GM18909 (cell line): ENCODE results near the gene SELENOO.

Experiments
- ATAC-seq: cut with Tn5 transposase; IDR thresholded peaks from one replicate; pipeline ENCODE4 v1.9.1; 2021; ENCODE audit warnings: mild to moderate bottlenecking; ENCODE audit not compliant: unreplicated experiment, poor library complexity

The SELENOO gene

DNA sequence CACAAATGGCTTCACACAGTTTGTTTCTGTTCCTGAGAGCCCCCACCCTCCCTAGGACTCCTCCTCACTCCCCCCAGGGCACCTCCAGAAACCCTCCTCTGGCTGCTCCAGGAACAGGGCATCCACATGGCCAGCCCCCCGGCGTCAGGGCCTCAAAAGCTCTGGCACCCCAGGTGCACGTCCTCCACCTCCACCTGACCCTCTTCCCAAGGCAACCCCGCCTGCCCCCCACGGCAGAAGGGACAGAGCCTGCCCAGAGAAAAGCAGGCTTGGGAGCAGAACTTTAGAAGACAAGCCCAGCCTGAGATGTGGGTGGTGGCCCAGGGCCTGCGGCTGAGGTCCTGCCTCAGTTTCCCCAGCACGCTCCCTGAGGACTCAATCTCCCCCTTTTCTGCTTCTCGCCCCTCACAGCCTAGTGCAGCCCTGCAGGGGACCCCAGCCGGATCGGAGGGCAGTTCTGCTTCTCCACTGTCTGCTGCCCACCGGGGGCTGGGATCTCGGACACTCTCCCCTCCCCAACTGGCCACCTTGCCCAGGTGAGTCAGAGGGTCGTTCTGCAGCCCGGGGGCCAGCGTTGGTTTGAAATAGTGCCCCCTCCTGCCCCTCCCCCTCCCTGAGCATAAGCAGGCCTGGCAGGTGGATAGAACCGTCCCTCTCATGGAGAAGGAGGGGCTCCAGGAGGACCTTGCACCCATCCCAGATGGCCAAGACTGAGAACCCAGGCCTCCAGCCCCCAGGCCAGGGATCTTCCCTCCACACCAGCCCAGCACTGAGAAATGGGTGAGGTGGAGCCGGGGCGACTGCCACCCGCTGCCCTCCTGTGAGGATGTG, 17.5 kb upstream of the SELENOO start:
- no peak for ATAC-seq

DNA sequence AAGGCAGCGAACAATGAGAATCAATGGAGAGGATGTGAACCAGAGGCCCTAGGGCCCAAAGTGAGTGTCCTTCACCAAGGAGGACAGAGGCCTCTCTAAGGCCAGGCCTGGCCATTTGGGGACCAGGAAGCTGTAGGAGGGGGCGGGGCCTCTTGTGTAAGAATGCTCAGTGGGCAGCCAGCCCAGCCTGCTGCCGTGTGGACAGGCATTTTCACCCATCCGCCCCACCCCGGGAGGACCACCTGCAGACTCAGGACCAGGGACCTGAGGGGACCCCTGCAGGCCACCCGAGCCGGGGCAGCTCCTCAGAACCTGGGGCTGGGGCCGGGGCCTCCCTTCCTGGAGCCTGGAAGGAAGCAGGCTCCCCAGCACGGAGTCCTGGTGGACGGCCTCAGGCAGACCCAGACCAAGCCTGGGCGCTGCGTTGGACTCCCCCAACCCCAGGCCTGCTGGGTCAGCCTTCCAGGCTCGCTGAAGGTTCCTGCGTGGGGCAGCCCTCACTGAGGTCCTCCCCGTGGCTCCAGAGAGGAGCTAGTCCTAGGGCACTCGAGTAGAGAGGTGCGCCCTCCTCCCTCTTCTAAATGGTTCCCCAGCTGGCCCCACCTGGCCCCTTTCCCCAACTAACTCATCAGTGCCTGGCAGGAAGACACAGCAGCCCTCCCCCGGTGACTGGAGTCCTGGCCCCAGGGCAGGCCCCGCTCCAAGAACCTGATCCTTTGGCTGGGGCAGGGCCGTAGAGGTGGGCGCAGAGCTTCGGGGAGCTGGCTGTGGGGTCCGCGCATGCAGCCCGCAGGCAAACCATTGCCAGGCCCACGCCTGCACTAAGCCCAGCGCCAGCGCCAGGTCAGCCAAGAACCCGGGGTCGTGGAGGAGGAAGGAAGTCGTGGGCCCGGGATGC, 16.6 kb upstream of the SELENOO start:
- ATAC-seq, result no peak

GRCh38 chr22:50184902-50185374, 15.9 kb upstream of the SELENOO start:
- no peak for ATAC-seq

GRCh38 chr22:50185375-50186087, 15.3 kb upstream of the SELENOO start, which contains the start of gene TRABD:
TRABD (plus strand) TSS chr22:50185913; CDS start chr22:50193061, 7,148 bp downstream.
- no peak for ATAC-seq

GRCh38 chr22:50186181-50186714, 14.6 kb upstream of the SELENOO start:
- no peak for ATAC-seq

DNA sequence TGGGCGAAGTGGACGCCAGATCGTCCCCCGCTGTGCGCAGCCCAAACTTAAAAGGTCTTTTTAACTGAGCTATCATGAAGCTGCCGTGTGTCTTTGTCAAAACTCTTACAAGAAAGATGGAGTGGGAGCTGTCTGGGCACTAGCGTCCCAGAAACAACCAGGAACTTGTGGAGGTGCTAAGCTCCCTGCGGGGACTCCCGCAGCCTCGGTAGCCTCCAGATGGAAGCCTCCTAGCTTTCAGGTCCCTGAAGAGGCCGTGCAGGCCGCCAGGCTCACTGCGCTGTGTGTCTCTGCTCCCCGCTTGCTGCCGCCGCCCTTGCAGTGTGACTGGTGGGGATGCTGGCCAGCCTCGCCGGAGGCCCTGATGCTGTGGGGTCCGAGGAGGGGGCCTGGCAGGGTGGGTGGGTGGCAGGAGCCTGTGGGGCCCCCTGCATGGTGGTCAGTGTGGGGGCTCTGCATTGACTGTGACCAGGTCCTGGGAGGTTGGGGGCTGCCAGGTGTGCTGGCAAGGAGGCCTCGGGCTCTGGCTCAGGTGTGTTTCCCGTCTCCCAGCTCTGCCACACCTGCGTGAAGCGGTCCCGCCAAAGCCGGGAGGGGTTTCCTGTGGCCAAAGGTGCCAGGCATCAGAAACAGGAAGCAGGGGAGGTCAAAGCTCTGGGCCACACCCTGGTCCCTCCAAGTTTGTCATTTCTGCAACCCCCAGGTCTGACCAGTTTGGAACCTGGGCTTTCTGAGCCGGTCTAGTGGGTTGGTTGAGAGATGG, 13.9 kb upstream of the SELENOO start:
- no peak for ATAC-seq

DNA sequence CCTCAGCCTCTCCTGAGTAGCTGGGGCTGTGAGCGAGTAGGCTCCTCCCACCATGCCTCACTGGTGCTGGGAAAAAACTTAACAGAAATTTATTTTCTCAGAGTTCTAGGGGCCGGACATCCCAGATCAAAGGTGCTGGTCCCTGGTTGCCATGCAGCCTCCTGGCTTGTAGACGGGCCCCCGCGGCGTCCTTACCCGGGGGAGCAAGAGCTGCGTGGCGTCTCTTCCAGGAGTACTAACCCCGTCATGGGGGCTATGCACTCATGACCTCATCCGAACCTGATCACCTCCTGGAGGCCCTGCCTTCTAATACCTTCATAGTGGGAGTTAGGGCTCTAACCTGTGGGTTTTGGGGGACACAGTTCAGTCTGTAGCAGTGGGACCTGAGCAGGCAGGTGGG, 12.5 kb upstream of the SELENOO start:
- no peak for ATAC-seq

GRCh38 chr22:50189184-50189848, 11.5 kb upstream of the SELENOO start:
- no peak for ATAC-seq

GRCh38 chr22:50189849-50190181, 11.0 kb upstream of the SELENOO start:
- peak; percentile 3 for ATAC-seq

DNA sequence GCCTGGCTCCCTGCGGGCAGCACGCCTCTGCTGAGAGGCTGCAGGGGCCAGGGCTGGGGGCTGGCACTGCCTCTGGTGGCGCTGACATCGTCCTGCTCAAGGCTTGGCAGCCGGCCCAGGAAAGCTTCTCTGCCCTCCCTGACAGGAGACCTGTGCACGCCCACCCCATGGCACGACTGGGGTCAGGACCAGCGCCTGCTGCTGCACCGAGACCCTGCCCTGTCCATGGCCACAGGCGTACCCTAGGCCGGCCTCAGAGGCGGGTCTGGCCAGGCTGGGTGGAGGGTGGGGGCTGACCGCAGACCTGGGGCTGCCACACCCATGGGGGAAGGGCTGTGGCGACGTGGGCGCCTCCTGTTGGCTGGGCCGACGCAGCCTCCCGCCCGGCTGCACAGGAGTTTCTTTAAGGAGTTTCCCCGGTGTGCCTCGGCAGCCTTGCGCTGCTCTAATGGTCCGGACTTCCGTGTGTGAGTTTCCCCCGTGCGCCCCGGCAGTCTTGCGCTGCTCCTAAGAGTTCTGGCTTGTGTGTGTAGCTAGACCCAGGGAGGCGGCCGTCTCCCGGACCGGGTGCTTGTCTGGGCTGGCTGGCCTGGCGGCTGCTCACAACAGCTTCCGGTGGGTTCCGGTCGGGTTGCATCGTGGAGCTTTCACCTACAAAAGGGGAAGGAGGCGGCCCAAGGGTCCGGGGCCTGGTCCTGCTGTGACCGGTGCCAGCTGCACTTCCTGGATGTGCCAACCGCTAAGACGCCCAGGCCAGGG, 10.4 kb upstream of the SELENOO start:
- ATAC-seq, result peak; percentile 41

GRCh38 chr22:50190941-50191741, 9.7 kb upstream of the SELENOO start:
- ATAC-seq, result no peak

- no peak for ATAC-seq
These were observed 8.2 kb upstream of the SELENOO start for GRCh38 chr22:50192436-50193204.

DNA sequence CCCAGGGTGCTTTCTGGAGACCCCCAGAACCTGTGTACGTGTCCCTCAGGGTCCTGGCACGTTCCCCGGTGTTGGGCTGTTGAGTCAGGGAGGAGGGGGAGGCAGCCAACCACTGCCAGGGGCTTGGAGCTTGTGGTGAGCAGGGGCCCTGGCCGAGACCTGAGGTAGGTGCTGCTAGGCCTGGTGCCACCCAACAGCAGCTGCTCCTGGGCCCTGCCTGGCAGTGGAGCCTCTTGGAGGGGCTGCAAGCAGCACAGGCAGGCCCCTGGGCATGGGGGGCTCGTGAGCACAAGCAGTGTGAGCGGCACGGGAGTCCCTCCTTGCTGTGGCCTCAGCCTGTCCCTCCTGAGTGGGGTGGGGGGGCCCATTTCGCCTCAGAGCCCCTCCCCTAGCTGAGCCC, 7.2 kb upstream of the SELENOO start:
- no peak for ATAC-seq

GRCh38 chr22:50194037-50194805, 6.6 kb upstream of the SELENOO start:
- no peak for ATAC-seq

- ATAC-seq, result no peak
These were observed 4.6 kb upstream of the SELENOO start for GRCh38 chr22:50196256-50196655.
